GM18858 (cell line): ENCODE results near the gene WDR83.
"Not testable (repeated sequence)": the region's sequence is repeated elsewhere in the genome, so short reads cannot be mapped to it uniquely, and the experiment has no call there.

Experiments
- ATAC-seq: cut with Tn5 transposase; IDR thresholded peaks from one replicate; pipeline ENCODE4 v1.9.1; 2021; ENCODE audit not compliant: unreplicated experiment

The WDR83 gene

GRCh38 chr19:12711187-12711586 lies 44.6 kb downstream of the WDR83 start:
- no peak for ATAC-seq

GRCh38 chr19:12712077-12712476 lies 45.5 kb downstream of the WDR83 start:
- ATAC-seq, result not testable (repeated sequence)

DNA sequence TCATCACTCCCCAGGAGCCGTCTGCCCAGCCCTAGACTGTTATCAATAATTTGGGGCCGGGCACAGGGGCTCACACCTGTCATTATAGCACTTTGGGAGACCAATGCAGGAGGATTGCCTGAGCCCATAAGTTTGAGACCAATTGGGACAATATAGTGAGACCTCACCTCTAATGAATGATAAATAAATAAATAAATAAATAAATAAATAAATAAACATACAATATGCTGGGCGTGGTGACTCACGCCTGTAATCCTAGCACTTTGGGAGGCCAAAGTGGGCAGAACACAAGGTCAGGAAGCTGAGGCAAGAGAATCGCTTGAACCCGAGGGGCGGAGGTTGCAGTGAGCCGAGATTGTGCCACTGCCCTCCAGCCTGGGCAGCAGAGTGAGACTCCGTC lies 46.7 kb downstream of the WDR83 start:
- ATAC-seq, result not testable (repeated sequence)

- no peak for ATAC-seq
Observed at GRCh38 chr19:12715102-12715501, 48.5 kb downstream of the WDR83 start.

DNA sequence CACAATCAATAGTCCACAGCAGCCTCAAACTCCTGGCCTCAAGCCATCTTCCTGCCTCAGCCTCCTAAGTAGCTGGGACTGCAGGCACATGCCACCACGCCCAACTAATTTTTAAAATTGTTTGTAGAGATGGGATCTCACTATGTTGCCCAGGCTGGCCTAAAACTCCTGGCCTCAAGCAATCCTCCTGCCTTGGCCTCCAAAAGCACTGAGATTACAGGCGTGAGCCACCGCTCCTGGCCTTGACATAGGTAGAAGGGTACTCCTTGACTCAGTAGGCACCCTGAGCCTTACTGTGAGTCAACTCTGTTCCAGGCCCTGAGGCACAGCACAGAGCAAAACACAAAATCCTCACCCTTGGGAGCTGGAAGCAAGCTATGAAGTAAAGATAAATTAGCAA lies 49.3 kb downstream of the WDR83 start:
- no peak for ATAC-seq

DNA sequence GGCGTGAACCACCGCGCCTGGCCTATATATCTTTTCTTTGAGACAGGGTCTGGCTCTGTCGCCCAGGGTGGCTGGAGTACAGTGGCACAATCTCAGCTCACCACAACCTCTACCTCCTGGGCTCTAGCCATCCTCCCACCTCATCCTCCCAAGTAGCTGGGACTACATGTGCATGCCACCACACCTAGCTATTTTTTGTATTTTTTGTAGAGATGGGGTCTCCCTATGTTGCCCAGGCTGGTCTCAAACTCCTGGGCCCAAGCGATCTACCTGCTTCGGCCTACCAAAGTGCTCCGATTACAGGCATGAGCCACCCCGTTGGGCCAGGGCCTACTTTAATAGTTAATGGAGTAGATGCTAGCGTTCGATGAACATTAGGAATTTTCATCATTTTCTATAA lies 53.7 kb downstream of the WDR83 start:
- ATAC-seq, result no peak

DNA sequence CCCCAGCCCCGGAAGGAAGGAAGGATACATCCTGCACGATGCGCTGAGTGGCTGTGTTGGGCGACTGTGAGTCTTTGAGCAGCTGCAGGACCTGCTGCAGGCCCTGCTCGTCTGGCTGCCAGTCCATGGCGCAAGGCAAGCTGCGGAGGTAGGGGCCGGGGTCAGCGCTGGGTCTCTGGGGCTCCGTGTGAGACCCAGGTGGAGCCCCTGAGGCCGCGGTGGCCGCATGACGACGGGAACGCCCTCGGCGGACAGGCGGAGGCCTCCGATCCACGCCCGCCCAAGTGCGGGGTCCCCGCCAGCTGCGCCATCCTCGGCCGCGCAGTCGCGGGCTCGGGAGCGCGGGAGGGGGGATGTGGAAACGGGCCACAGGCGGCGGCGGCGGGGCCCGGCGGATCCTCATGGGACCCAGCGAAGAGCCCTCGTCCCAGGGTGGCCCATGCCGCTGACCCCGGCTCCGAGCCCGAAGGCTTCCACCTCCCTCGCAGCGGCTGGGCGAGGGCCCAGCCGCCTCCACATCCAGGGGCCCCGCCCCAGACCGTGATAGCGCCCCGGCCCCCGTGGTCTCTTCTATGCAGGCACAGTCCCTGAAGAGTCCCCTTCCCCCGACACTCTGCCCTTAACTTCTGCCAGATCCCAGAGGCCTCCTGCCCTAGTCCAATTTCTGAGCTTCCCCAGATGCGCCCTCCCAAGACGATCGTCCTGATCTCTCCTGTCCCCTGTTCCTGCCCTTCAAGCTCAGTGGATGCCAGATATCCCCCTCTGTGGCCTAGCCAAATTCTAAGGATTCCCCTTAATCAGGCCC lies 54.4 kb downstream of the WDR83 start:
- no peak for ATAC-seq

DNA sequence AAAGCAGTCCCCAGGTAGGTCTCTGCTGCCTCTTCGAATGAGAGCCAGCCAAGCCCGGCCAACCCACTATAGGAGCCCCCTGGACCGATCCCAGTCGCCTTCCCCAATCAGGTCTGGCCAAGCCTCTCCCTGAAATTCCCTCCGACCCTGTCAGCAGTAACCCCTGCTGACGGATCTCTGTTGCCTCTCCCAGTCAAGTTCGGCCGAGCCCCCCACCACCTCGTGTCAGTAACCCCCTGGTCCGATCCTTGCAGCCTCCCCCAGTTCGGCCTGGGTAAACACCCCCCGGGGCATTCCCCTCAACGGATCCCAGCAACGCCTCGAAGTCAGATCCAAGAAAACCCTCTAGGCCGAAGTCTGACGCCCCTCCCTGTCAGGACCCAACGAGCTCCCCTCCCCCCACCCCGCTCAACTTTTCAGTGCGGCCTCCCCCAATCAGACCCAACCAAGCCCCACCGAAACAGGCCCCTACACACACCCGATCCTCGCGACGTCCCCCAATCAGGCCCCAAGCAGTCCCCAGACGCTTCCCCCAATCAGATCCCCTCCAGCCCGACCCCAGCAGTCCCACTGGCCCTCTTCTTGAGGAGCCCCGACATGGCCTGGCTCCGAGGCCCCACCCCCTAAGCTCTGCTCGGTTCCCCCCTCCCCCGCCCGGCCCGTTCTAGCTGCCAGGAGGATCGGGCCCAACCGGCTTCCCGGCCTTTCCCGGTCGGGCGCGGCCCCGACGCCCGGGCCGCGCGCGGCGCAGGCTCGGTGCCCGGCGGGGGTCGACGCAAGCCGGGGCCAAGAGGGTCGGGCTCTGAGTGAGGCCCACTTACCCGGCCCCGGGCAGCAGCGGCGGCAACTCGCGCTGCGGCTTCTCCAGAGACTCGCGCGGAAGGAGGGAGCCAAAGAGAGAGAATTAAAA lies 55.3 kb downstream of the WDR83 start:
- no peak for ATAC-seq

DNA sequence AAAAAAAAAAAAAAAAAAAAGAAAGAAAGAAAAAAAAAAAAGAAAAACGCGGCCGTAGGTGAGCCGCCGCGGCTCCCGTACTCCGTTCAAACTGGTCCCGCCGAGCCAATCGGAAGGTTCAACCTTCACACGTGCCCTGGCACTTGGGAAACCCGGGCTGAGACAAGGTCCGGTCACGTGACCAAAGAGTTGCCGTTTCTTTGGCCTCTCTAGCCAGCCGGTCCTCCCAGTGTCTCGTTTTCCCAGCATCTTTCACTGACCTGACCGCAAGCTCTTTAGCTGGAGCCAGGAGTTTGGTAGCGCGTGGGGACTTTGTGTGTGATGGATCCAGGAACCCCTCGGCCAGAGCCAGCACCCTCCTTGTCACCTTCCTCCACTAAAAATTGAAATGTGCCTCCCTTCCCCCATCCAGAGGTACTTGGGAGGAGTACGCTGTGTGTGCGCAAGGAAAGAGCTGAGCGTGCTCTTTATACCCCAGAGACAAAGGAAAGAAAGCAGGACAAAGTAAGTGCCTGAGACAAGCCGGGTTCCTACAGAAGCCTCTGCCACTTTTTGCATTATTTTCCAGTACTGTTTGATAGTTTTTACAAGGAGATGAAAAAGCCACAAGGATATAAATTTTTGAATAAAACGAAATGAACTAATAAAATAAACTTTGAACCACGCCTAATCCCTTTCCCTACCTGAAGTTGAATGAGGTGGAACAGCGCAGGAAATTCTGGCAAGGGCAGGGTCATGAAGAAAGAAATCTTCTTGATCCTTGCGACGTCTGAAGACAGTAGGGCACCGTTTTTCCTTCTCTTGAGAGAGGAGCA lies 56.2 kb downstream of the WDR83 start:
- no peak for ATAC-seq

DNA sequence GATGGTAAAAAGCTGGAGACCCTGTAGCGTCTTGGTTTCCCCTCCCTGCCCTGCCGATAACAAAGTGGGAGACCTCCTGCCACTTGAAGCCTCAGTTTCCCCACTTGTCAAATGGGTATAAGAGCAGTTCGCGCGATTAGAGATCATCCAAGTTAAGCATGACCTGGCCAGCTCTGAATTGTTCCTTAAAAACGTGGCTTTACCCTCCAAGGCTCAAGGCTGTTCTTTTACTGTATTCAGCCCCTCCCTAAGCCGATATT lies 56.7 kb downstream of the WDR83 start:
- no peak for ATAC-seq

- ATAC-seq, result no peak
Observed at GRCh38 chr19:12723641-12724426, 57.2 kb downstream of the WDR83 start, which contains the start of gene TNPO2. Gene TNPO2 (minus strand): TSS chr19:12723932. CDS start chr19:12720977, 2,955 bp downstream.
